Upper lobe of left lung (tissue), 6 donors: Measurements from ENCODE around the gene DNTT. TPM values are rescaled to one million over a fixed set of nuclear protein-coding genes. Genes with fewer than 3 reads are reported as not detected.

ENCODE experiments used
- ATAC-seq, 2 donors: fragments of 200-7000 bp; cut with Tn5 transposase; one replicate each; pipeline ENCODE4 v1.9.1; 2022; ENCODE audit warnings: mild to moderate bottlenecking in 2 of 2, moderate library complexity in 2 of 2; ENCODE audit not compliant: low FRiP score in 2 of 2
- DNase-seq, 2 donors: peaks; one replicate each; pipeline ENCODE4 v3.0.0-alpha.2; 2019 to 2020
- H3K27ac ChIP-seq, 4 donors: fragments of 200-600 bp; sonication (generic); one replicate each; pipeline ENCODE4 v1.5.1; 2016 to 2019
- H3K27me3 ChIP-seq, 4 donors: fragments of 200-600 bp; sonication (generic); one replicate each; pipeline ENCODE4 v1.5.1; 2017 to 2019
- H3K36me3 ChIP-seq, 4 donors: fragments of 200-600 bp; sonication (generic); one replicate each; pipeline ENCODE4 v1.5.1; 2016 to 2019
- H3K4me1 ChIP-seq, 4 donors: fragments of 200-600 bp; sonication (generic); one replicate each; pipeline ENCODE4 v1.5.1; 2018 to 2019
- H3K4me3 ChIP-seq, 4 donors: fragments of 200-600 bp; sonication (generic); one replicate each; pipeline ENCODE4 v1.5.1; 2017 to 2019; ENCODE audit warnings: mild to moderate bottlenecking in 2 of 4, moderate library complexity in 1 of 4
- H3K9me3 ChIP-seq, 4 donors: fragments of 200-600 bp; sonication (generic); one replicate each; pipeline ENCODE4 v1.5.1; 2018 to 2019
- EP300 ChIP-seq, 4 donors: sonication (generic); formaldehyde crosslinking; IDR thresholded peaks; one replicate each; pipeline ENCODE4 v1.5.1; 2017; ENCODE audit warnings: antibody characterized with exemption in 4 of 4, control low read depth in 2 of 4
- POLR2A ChIP-seq, 4 donors: fragments of 450-650 bp; IDR thresholded peaks; one replicate each; pipeline ENCODE4 v1.5.1; 2016 to 2017; ENCODE audit warnings: antibody characterized with exemption in 4 of 4, mild to moderate bottlenecking in 2 of 4
- POLR2AphosphoS5 ChIP-seq, 2 donors: sonication (generic); formaldehyde crosslinking; IDR thresholded peaks; one replicate each; pipeline ENCODE4 v1.5.1; 2017; ENCODE audit warnings: antibody characterized with exemption in 2 of 2
- WGBS, 2 donors: methylation state at CpG; one replicate each; pipeline ENCODE4 v1.1.5; 2017 to 2018; 5-methylcytosine and 5-hydroxymethylcytosine counted together
- total RNA-seq, 6 donors: library from RNA; depleted of rRNA in 4 of 6; stranded (reverse); fragments of >200 nt in 4 of 6; gene quantifications; one replicate each; pipeline versions ENCODE4 v1.1.0 to v1.2.1, GENCODE V29; 2016 to 2021
- TF ChIP-seq, protein P1 (sequence below), 6 experiments: fragments of 450-650 bp in 4 of 6; fragments of 200-600 bp in 2 of 6; sonication (generic) in 2 of 6; IDR thresholded peaks; one replicate each; pipeline ENCODE4 v1.5.1; 2016 to 2019; ENCODE audit warnings: antibody characterized with exemption in 6 of 6
- donor health status: DM: no; HTN: no; CAD: no; lungs with moderate emphysema.
- donor health status: DM: no; HTN: yes; CAD: no; lungs with severe emphysema.

DNTT gene
- total RNA-seq, 6 donors from 2014 or later, result not detected

DNA sequence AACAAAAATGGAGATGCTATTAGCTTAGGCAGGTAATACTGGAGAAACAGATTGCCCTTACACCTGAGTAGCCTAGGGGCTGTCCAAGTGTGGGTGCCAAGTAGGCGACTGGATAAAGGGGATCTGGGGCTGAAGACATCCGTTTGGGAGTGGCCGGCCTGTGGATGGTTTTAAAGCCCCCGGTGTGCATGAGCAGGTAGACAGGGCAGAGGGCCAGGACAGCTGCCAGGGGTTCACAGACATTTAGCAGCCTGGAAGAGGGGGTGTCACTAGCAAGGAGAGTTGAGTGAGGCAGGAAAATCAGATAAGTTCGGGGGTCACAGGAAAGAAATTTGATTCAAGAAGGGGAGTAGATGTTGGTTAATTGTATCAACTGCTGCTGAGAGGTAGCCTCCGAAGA is 56.1 kb downstream of the DNTT start:
- ATAC-seq (no peak), DNase-seq (no peak)
- Histone ChIP-seq H3K36me3 (no peaks in the 10 kb centered on the region), H3K27ac (no peak overlapping the region), H3K9me3 (no peaks in the 10 kb centered on the region), H3K27me3 (no peaks in the 10 kb centered on the region), H3K4me1 (no peaks in the 10 kb centered on the region), H3K4me3 (no peak overlapping the region)
- no peak for TF ChIP-seq POLR2A (IDR thresholded peaks at IDR 0.05)
- TF ChIP-seq, protein P1, sequence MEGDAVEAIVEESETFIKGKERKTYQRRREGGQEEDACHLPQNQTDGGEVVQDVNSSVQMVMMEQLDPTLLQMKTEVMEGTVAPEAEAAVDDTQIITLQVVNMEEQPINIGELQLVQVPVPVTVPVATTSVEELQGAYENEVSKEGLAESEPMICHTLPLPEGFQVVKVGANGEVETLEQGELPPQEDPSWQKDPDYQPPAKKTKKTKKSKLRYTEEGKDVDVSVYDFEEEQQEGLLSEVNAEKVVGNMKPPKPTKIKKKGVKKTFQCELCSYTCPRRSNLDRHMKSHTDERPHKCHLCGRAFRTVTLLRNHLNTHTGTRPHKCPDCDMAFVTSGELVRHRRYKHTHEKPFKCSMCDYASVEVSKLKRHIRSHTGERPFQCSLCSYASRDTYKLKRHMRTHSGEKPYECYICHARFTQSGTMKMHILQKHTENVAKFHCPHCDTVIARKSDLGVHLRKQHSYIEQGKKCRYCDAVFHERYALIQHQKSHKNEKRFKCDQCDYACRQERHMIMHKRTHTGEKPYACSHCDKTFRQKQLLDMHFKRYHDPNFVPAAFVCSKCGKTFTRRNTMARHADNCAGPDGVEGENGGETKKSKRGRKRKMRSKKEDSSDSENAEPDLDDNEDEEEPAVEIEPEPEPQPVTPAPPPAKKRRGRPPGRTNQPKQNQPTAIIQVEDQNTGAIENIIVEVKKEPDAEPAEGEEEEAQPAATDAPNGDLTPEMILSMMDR (IDR thresholded peaks at IDR 0.05), result no peak
- TF ChIP-seq EP300 (IDR thresholded peaks at IDR 0.05), result no peak
- no peak for TF ChIP-seq POLR2AphosphoS5 (IDR thresholded peaks at IDR 0.05)
- WGBS, 2 donors, result 88 to 91% methylated on average over 6 of the region's 6 CpGs

DNA sequence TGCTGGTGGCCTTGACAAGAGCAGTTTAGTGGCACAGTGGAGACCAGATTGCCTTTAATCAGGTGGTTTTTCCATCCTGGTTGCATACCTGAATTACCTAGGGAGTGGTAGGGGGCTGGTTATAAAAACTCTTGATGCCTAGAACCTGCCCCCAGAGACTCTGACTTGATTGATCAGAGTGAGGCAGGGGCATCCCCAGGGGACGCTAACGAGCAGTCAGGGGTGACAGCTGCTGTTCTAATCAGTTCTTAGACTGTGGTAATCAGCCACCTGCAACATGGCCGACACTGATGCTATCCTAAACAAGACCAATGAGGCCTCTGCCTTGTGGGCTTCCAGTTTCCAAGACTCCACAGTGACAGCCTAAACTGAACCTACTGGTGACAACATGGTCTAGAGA is 56.5 kb downstream of the DNTT start:
- no peak for ATAC-seq
- DNase-seq, result no peak
- WGBS, 2 donors, result 78 to 100% methylated on average over 1 to 3 of the region's 3 CpGs
- Histone ChIP-seq H3K9me3 (no peaks in the 10 kb centered on the region), H3K27me3 (no peaks in the 10 kb centered on the region), H3K4me1 (no peaks in the 10 kb centered on the region), H3K36me3 (no peaks in the 10 kb centered on the region), H3K4me3 (no peak overlapping the region), H3K27ac (no peak overlapping the region)
- TF ChIP-seq, protein P1 (IDR thresholded peaks at IDR 0.05), result no peak
- no peak for TF ChIP-seq POLR2A (IDR thresholded peaks at IDR 0.05)
- no peak for TF ChIP-seq POLR2AphosphoS5 (IDR thresholded peaks at IDR 0.05)
- TF ChIP-seq EP300 (IDR thresholded peaks at IDR 0.05), result no peak

DNA sequence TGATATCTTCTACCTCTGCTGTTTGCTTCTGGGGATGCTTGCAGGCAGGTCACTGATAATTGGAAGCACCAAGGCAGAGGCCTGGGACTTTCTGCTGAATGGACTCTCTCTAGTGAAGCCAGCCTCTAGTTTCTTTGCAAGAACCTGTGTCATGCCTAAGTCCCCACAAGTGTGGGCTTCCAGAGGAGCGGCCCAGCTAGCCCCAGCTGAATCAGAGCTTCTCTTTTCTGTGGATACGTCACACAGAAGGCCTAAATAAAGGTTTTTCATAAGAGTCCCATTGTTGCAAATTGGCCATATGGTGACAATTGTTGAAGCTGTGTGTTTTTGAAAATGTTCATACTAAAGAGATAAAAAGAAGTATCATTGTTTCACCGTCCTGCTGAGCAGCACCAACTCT is 61.3 kb downstream of the DNTT start:
- peaks cover 0 to 1% (median 0%) of the 10 kb centered on the region in 4 donors for H3K27me3 ChIP-seq
- H3K36me3 ChIP-seq, result no peaks in the 10 kb centered on the region
- H3K27ac ChIP-seq, result no peak overlapping the region
- H3K9me3 ChIP-seq, result no peaks in the 10 kb centered on the region
- no peaks in the 10 kb centered on the region for H3K4me1 ChIP-seq
- TF ChIP-seq EP300 (IDR thresholded peaks at IDR 0.05) (no peak), POLR2A (IDR thresholded peaks at IDR 0.05) (no peak), POLR2AphosphoS5 (IDR thresholded peaks at IDR 0.05) (no peak)
- TF ChIP-seq, protein P1 (IDR thresholded peaks at IDR 0.05), result no peak
- no peak overlapping the region for H3K4me3 ChIP-seq
- DNase-seq, result no peak
- no peak for ATAC-seq
- 74 to 96% methylated on average over 3 of the region's 3 CpGs for WGBS, 2 donors

DNA sequence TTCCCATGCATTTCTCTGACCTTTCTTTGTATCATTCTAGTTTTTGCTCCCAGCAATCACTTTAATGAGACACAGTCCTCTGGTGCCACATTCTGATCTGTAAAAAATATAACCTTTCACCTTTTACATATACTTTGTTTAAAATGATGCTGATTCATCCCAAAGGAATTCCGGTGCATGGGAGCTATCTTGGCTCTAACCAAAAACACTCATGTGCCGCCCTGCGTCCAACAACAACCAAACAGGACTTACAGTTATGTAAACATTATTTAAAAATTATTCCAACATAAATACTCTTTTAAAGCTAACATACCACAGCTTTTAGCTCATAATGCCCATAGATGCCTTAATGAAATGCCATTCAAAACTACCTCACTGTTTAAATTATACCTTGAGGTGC is 62.3 kb downstream of the DNTT start:
- ATAC-seq, result no peak
- TF ChIP-seq, protein P1 (IDR thresholded peaks at IDR 0.05), result no peak
- no peak for TF ChIP-seq POLR2AphosphoS5 (IDR thresholded peaks at IDR 0.05)
- no peak for TF ChIP-seq EP300 (IDR thresholded peaks at IDR 0.05)
- TF ChIP-seq POLR2A (IDR thresholded peaks at IDR 0.05), result no peak
- DNase-seq, result no peak
- 27 to 59% methylated on average over 3 of the region's 3 CpGs for WGBS, 2 donors
- Histone ChIP-seq H3K4me1 (no peaks in the 10 kb centered on the region), H3K27me3 (peaks cover 0 to 2% (median 0%) of the 10 kb centered on the region in 4 donors), H3K27ac (no peak overlapping the region), H3K36me3 (no peaks in the 10 kb centered on the region), H3K9me3 (no peaks in the 10 kb centered on the region), H3K4me3 (no peak overlapping the region)

DNA sequence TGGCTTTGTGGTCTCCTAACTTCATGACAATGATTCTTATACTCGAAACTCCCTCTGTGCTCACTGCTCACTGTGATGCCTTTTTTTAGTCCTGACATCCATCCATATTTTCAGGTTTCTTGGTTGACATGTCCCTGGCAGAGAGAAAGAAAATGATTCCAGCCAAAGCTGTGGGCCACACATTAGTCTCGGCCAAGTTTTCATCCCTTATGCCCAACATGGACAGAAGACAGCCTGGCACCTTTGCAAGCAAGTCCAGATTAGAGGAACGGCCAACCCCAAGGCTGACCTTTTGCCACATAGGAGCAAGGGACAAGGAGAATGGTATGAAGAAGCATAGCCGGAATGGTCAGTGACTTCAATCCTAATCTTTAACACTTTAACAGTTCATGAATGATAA is 63.2 kb downstream of the DNTT start:
- Histone ChIP-seq H3K4me3 (no peak overlapping the region), H3K27me3 (peaks cover 0 to 2% (median 0%) of the 10 kb centered on the region in 4 donors), H3K4me1 (no peaks in the 10 kb centered on the region), H3K9me3 (no peaks in the 10 kb centered on the region), H3K27ac (no peak overlapping the region), H3K36me3 (no peaks in the 10 kb centered on the region)
- WGBS, 2 donors, result 88 to 92% methylated on average over 4 of the region's 4 CpGs
- no peak for TF ChIP-seq POLR2A (IDR thresholded peaks at IDR 0.05)
- TF ChIP-seq, protein P1 (IDR thresholded peaks at IDR 0.05), result no peak
- no peak for TF ChIP-seq EP300 (IDR thresholded peaks at IDR 0.05)
- TF ChIP-seq POLR2AphosphoS5 (IDR thresholded peaks at IDR 0.05), result no peak
- DNase-seq (no peak), ATAC-seq (no peak)
